Neural progenitor cell (in vitro differentiated cells): Measurements from ENCODE around the gene ELOA2.

Source experiments
- CTCF ChIP-seq: fragments of 200-600 bp; sonication (generic); IDR thresholded peaks from 2 replicates; pipeline ENCODE4 v1.5.1; 2017; ENCODE audit warnings: antibody characterized with exemption, mild to moderate bottlenecking
- EZH2 ChIP-seq: fragments of 200-600 bp; sonication (generic); IDR thresholded peaks from 2 replicates; pipeline ENCODE4 v1.6.1; 2017; ENCODE audit warnings: antibody characterized with exemption, mild to moderate bottlenecking, moderate library complexity

GRCh38 chr18:47035156-47035671 is at the start of gene ELOA2:
- no peak for TF ChIP-seq CTCF
- TF ChIP-seq EZH2: no peak
